ENCODE measurements around the gene MTMR8.

MTMR8 gene

GRCh38 chrX:64379924-64380323 lies 15.3 kb downstream of the MTMR8 start:
- Histone ChIP-seq H3K4me1 (ENCODE audit: insufficient read depth, low read length) (no peaks in the 10 kb centered on the region), H2AFZ (ENCODE audit: low read depth, low read length) (no peak overlapping the region), H3K9me3 (ENCODE audit: low read length) (peaks cover 2% of the 10 kb centered on the region), H3K27me3 (ENCODE audit: insufficient read depth, low read length) (no peaks in the 10 kb centered on the region), H3K36me3 (ENCODE audit: insufficient read depth, low read length) (no peaks in the 10 kb centered on the region), H3K4me3 (ENCODE audit: low read length) (no peak overlapping the region)

DNA sequence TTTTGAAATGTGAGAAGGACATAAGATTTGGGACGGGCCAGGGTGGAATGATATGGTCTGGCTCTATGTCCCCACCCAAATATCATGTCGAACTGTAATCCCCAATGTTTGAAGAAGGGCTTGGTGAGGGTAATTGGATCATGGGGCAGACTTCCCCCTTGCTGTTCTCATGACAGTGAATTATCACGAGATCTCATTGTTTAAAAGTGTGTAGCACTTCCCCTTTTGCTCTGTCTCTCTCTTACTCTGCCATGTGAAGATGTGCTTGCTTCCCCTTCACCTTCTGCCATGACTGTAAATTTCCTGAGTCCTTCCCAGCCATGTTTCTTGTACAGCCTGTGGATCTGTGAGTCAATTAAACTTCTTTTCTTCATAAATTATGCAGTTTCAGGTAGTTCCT lies 17.5 kb downstream of the MTMR8 start:
- no peaks in the 10 kb centered on the region for H3K36me3 ChIP-seq (ENCODE audit: insufficient read depth, low read length)
- no peak overlapping the region for H2AFZ ChIP-seq (ENCODE audit: low read depth, low read length)
- no peak overlapping the region for H3K4me3 ChIP-seq (ENCODE audit: low read length)
- no peaks in the 10 kb centered on the region for H3K9me3 ChIP-seq (ENCODE audit: low read length)
- H3K27me3 ChIP-seq (ENCODE audit: insufficient read depth, low read length) = no peaks in the 10 kb centered on the region
- no peaks in the 10 kb centered on the region for H3K4me1 ChIP-seq (ENCODE audit: insufficient read depth, low read length)

DNA sequence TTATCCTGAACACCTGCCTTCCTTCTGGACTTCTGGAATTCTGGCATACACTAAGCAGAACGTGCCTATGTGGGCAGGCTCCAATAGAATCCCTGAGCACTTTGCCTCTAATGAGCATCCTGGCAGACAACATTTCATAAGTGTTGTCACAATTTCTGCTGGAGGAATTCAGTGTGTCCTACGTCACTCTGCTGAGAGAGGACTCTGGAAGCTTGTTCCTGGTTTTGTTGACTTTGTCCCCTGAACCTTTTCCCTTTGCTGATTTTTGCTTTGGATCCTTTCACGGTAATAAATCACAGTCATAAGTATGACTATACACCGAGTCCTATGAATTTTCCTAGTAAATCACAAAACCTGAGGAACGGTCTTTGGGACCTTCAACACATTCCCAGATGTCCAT lies 43.2 kb downstream of the MTMR8 start:
- no peaks in the 10 kb centered on the region for H3K27me3 ChIP-seq (ENCODE audit: insufficient read depth, low read length)
- H2AFZ ChIP-seq (ENCODE audit: low read depth, low read length) = no peak overlapping the region
- H3K9me3 ChIP-seq (ENCODE audit: low read length) = no peaks in the 10 kb centered on the region
- no peak overlapping the region for H3K4me3 ChIP-seq (ENCODE audit: low read length)
- no peaks in the 10 kb centered on the region for H3K36me3 ChIP-seq (ENCODE audit: insufficient read depth, low read length)
- H3K4me1 ChIP-seq (ENCODE audit: insufficient read depth, low read length) = no peaks in the 10 kb centered on the region

- Histone ChIP-seq H3K36me3 (ENCODE audit: insufficient read depth, low read length) (no peaks in the 10 kb centered on the region), H3K4me3 (ENCODE audit: low read length) (no peak overlapping the region), H2AFZ (ENCODE audit: low read depth, low read length) (no peak overlapping the region), H3K9me3 (ENCODE audit: low read length) (no peaks in the 10 kb centered on the region), H3K4me1 (ENCODE audit: insufficient read depth, low read length) (no peaks in the 10 kb centered on the region), H3K27me3 (ENCODE audit: insufficient read depth, low read length) (no peaks in the 10 kb centered on the region)
Observed at GRCh38 chrX:64350521-64350920, 44.7 kb downstream of the MTMR8 start.

DNA sequence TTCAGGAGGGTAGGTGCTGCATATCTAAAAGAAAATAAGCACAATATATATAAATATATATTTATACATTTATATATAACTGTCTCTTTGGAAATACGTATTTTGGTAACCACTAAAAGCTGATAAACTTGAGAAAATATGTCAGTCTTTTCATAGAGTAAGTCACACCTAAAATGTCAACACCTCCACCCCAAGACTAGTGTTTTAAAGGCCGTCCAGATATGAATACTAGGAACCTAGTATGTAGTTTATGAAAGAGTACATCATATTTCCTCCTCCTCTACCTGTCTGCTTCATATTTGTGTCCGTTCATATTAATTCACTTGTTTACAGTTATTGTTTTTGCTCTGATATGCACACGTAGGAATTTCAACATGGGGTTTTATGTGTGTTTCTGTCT lies 45.2 kb downstream of the MTMR8 start:
- H3K9me3 ChIP-seq (ENCODE audit: low read length) = no peaks in the 10 kb centered on the region
- H3K36me3 ChIP-seq (ENCODE audit: insufficient read depth, low read length) = no peaks in the 10 kb centered on the region
- no peak overlapping the region for H3K4me3 ChIP-seq (ENCODE audit: low read length)
- H3K4me1 ChIP-seq (ENCODE audit: insufficient read depth, low read length) = no peaks in the 10 kb centered on the region
- H2AFZ ChIP-seq (ENCODE audit: low read depth, low read length) = no peak overlapping the region
- H3K27me3 ChIP-seq (ENCODE audit: insufficient read depth, low read length) = no peaks in the 10 kb centered on the region

GRCh38 chrX:64342811-64343210 lies 52.4 kb downstream of the MTMR8 start:
- Histone ChIP-seq H2AFZ (ENCODE audit: low read depth, low read length) (no peak overlapping the region), H3K36me3 (ENCODE audit: insufficient read depth, low read length) (no peaks in the 10 kb centered on the region), H3K27me3 (ENCODE audit: insufficient read depth, low read length) (no peaks in the 10 kb centered on the region), H3K4me1 (ENCODE audit: insufficient read depth, low read length) (peaks cover 3% of the 10 kb centered on the region), H3K9me3 (ENCODE audit: low read length) (no peaks in the 10 kb centered on the region), H3K4me3 (ENCODE audit: low read length) (no peak overlapping the region)

DNA sequence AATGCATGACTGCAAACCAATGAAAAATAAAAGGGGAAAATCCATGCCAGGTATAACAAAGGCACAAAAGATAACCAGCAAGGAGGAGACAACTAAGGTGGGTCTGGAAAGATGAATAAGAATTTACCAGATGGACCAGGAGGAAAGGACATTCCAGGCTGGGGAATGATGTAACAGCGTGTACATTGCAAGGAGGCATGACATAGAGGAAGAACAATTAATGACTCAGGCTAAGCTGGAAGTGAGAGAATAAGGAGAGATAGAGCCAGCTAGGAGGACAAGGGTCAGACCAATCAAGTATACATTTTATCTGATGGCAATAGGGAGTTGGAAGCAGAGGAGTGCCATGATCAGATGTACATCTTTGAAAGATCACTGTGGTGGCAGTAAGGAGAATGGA lies 57.0 kb downstream of the MTMR8 start:
- peaks cover 3% of the 10 kb centered on the region for H3K4me1 ChIP-seq (ENCODE audit: insufficient read depth, low read length)
- no peaks in the 10 kb centered on the region for H3K9me3 ChIP-seq (ENCODE audit: low read length)
- no peak overlapping the region for H2AFZ ChIP-seq (ENCODE audit: low read depth, low read length)
- H3K27me3 ChIP-seq (ENCODE audit: insufficient read depth, low read length) = no peaks in the 10 kb centered on the region
- no peaks in the 10 kb centered on the region for H3K36me3 ChIP-seq (ENCODE audit: insufficient read depth, low read length)
- no peak overlapping the region for H3K4me3 ChIP-seq (ENCODE audit: low read length)

DNA sequence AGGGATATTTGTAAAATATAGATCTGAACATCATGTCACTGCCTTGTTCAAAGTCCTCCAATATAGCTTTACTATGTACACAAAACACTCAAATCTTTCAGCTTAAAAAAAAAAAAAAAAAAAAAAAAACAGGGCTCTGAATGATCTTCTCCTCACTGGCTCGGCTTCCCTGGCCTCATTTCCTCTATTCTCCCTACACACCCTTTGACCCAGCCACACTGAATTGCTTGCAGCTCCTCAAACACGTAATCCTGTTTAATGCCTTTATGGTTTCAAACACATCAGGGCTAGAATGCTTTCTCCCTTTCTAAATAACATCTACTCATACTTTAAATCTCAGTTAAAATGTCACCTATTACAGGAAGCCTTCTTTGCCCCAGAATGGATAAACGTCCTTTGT lies 60.8 kb downstream of the MTMR8 start:
- H3K4me1 ChIP-seq (ENCODE audit: insufficient read depth, low read length) = peaks cover 3% of the 10 kb centered on the region
- no peaks in the 10 kb centered on the region for H3K36me3 ChIP-seq (ENCODE audit: insufficient read depth, low read length)
- H3K27me3 ChIP-seq (ENCODE audit: insufficient read depth, low read length) = no peaks in the 10 kb centered on the region
- no peak overlapping the region for H2AFZ ChIP-seq (ENCODE audit: low read depth, low read length)
- H3K4me3 ChIP-seq (ENCODE audit: low read length) = no peak overlapping the region
- H3K9me3 ChIP-seq (ENCODE audit: low read length) = no peaks in the 10 kb centered on the region

GRCh38 chrX:64330284-64330683 lies 65.0 kb downstream of the MTMR8 start:
- Histone ChIP-seq H3K4me3 (ENCODE audit: low read length) (no peak overlapping the region), H3K4me1 (ENCODE audit: insufficient read depth, low read length) (no peaks in the 10 kb centered on the region), H3K9me3 (ENCODE audit: low read length) (no peaks in the 10 kb centered on the region), H2AFZ (ENCODE audit: low read depth, low read length) (no peak overlapping the region), H3K27me3 (ENCODE audit: insufficient read depth, low read length) (no peaks in the 10 kb centered on the region), H3K36me3 (ENCODE audit: insufficient read depth, low read length) (no peaks in the 10 kb centered on the region)

- Histone ChIP-seq H3K9me3 (ENCODE audit: low read length) (no peaks in the 10 kb centered on the region), H2AFZ (ENCODE audit: low read depth, low read length) (no peak overlapping the region), H3K36me3 (ENCODE audit: insufficient read depth, low read length) (no peaks in the 10 kb centered on the region), H3K4me1 (ENCODE audit: insufficient read depth, low read length) (no peaks in the 10 kb centered on the region), H3K4me3 (ENCODE audit: low read length) (no peak overlapping the region), H3K27me3 (ENCODE audit: insufficient read depth, low read length) (no peaks in the 10 kb centered on the region)
Observed at GRCh38 chrX:64321507-64321906, 73.7 kb downstream of the MTMR8 start.

DNA sequence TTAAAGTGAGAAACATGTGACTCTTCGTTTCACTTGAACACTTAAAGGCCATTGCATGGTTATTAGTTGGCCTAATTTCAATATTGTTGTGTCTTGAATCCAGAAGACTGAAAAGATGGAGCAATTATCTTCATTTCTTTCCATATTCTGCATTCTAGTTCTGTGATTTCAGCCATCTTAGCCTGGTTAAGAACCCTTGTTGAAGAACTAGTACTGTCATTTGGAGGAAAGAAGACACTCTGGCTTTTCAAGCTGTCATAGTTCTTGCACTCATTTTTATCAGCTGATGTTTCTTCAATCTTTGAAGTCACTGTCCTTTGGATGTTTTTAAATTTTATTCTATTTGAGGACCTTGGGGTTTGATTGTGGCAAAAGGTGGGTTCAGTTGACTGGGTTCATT lies 81.6 kb downstream of the MTMR8 start:
- Histone ChIP-seq H3K4me3 (ENCODE audit: low read length) (no peak overlapping the region), H3K36me3 (ENCODE audit: insufficient read depth, low read length) (no peaks in the 10 kb centered on the region), H2AFZ (ENCODE audit: low read depth, low read length) (no peak overlapping the region), H3K9me3 (ENCODE audit: low read length) (no peaks in the 10 kb centered on the region), H3K27me3 (ENCODE audit: insufficient read depth, low read length) (no peaks in the 10 kb centered on the region), H3K4me1 (ENCODE audit: insufficient read depth, low read length) (no peaks in the 10 kb centered on the region)

DNA sequence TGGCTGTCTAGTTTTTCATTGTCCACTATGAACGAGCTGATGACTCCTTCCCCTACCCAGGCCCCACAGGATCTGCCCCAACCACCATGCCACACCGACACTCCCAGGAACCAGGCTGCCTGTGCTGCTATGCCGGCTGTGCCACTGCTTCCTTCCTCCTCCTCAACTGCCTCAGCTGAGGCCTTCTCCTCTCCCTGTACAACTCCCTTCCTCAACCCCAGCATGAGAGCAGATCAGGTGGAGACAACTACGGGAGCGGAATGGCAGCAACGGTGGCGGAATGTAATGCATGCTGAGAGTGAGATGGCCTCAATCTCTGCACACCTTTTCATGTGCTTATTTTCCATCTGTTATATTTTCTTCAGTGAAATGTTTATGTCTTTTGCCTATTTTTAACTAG lies 88.5 kb downstream of the MTMR8 start:
- Histone ChIP-seq H3K4me3 (ENCODE audit: low read length) (no peak overlapping the region), H3K4me1 (ENCODE audit: insufficient read depth, low read length) (no peaks in the 10 kb centered on the region), H3K27me3 (ENCODE audit: insufficient read depth, low read length) (no peaks in the 10 kb centered on the region), H3K9me3 (ENCODE audit: low read length) (no peaks in the 10 kb centered on the region), H3K36me3 (ENCODE audit: insufficient read depth, low read length) (no peaks in the 10 kb centered on the region), H2AFZ (ENCODE audit: low read depth, low read length) (no peak overlapping the region)

DNA sequence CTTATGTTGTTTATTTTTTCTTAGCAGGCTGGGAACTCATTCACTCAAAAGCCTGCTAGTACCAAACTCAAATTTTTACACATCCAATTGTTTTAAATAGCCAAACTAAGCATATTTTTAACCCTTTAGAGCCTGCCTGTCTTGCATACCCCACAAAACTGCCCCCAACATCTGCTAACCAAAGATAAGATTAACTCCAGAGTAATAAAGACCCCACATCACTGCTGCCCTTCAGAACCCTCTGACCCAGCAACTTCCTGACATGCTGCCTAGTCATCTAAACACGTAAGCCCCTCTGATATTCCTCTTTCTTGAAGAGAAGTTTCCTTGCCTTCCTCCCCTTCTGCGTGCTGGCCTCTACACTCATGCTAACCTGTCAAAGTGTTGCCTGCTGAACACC lies 104.1 kb downstream of the MTMR8 start:
- Histone ChIP-seq H3K4me1 (ENCODE audit: insufficient read depth, low read length) (no peaks in the 10 kb centered on the region), H3K27me3 (ENCODE audit: insufficient read depth, low read length) (no peaks in the 10 kb centered on the region), H3K4me3 (ENCODE audit: low read length) (no peak overlapping the region), H3K36me3 (ENCODE audit: insufficient read depth, low read length) (no peaks in the 10 kb centered on the region), H2AFZ (ENCODE audit: low read depth, low read length) (no peak overlapping the region), H3K9me3 (ENCODE audit: low read length) (no peaks in the 10 kb centered on the region)

DNA sequence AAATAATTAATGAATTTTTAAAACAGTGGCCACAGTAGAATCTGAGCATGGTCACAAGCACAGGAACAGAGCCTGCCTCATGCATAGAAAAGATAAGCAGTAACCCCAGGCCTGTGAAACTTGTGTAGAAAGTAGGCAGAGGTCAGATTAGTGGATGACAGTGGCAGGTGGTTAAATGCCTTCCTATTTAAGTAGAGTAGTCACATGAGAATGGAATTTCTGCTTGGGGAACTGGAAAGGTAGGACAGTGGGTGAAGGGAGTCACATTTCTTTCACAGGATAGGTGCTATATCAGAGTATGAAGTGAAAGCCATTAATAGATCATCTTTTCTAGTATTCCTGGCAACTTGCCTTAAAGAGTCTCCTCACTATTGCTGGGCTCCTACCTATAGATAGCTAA lies 130.0 kb downstream of the MTMR8 start:
- Histone ChIP-seq H3K4me3 (ENCODE audit: low read length) (no peak overlapping the region), H3K27me3 (ENCODE audit: insufficient read depth, low read length) (no peaks in the 10 kb centered on the region), H3K9me3 (ENCODE audit: low read length) (no peaks in the 10 kb centered on the region), H3K36me3 (ENCODE audit: insufficient read depth, low read length) (no peaks in the 10 kb centered on the region), H2AFZ (ENCODE audit: low read depth, low read length) (no peak overlapping the region), H3K4me1 (ENCODE audit: insufficient read depth, low read length) (no peaks in the 10 kb centered on the region)

All from neuron (in vitro differentiated cells).